HL-60 (cell line): ENCODE measurements around the gene PDSS2.

Experiments
- DNase-seq, 2 experiments: peaks; one replicate each; pipeline ENCODE4 v3.0.0-alpha.2; 2010 to 2020; ENCODE audit warnings: low read depth in 1 of 2, low spot score in 1 of 2
- H3K27ac ChIP-seq: fragments of 250-450 bp; sonication (Bioruptor Pico); replicated peaks from 2 replicates; pipeline ENCODE4 v1.5.1; 2020; ENCODE audit warnings: mild to moderate bottlenecking, moderate library complexity
- H3K27me3 ChIP-seq: fragments of 250-450 bp; sonication (Bioruptor Pico); 2 replicates; pipeline ENCODE4 v1.5.1; 2021; ENCODE audit warnings: mild to moderate bottlenecking, moderate library complexity; ENCODE audit not compliant: insufficient read depth, poor library complexity, severe bottlenecking
- H3K4me3 ChIP-seq: replicated peaks from 2 replicates; pipeline ENCODE4 v1.5.1; 2011; ENCODE audit warnings: mild to moderate bottlenecking, control low read depth, low read length; ENCODE audit not compliant: insufficient read depth
- CTCF ChIP-seq: IDR thresholded peaks from one replicate; pipeline ENCODE4 v1.5.1; 2011; ENCODE audit warnings: low read length, control low read depth, inconsistent platforms; ENCODE audit not compliant: insufficient read depth
- GABPA ChIP-seq: IDR thresholded peaks from 2 replicates; pipeline ENCODE4 v1.6.1; 2012; ENCODE audit warnings: low read depth
- POLR2AphosphoS5 ChIP-seq: IDR thresholded peaks from 2 replicates; pipeline ENCODE4 v1.6.1; 2012; ENCODE audit warnings: low read depth
- REST ChIP-seq: IDR thresholded peaks from 2 replicates; pipeline ENCODE4 v1.6.1; 2012; ENCODE audit warnings: low read depth; ENCODE audit not compliant: insufficient replicate concordance
- SPI1 ChIP-seq: IDR thresholded peaks from 2 replicates; pipeline ENCODE4 v1.6.1; 2012; ENCODE audit warnings: low read depth, mild to moderate bottlenecking, borderline replicate concordance

Gene PDSS2

GRCh38 chr6:107440936-107441335 lies 18.4 kb downstream of the PDSS2 start:
- no peak for DNase-seq
- no peak overlapping the region for H3K4me3 ChIP-seq
- no peaks in the 10 kb centered on the region for H3K27me3 ChIP-seq
- H3K27ac ChIP-seq, result no peak overlapping the region
- TF ChIP-seq POLR2AphosphoS5, result no peak
- TF ChIP-seq REST, result no peak
- TF ChIP-seq SPI1, result no peak
- TF ChIP-seq CTCF, result no peak
- TF ChIP-seq GABPA, result no peak

GRCh38 chr6:107439406-107439805 lies 20.0 kb downstream of the PDSS2 start:
- no peak for DNase-seq
- Histone ChIP-seq H3K27me3 (no peaks in the 10 kb centered on the region), H3K4me3 (no peak overlapping the region), H3K27ac (no peak overlapping the region)
- TF ChIP-seq POLR2AphosphoS5, result no peak
- no peak for TF ChIP-seq CTCF

GRCh38 chr6:107437691-107438090 lies 21.7 kb downstream of the PDSS2 start:
- no peak overlapping the region for H3K27ac ChIP-seq
- H3K27me3 ChIP-seq, result no peaks in the 10 kb centered on the region
- TF ChIP-seq SPI1 (no peak), GABPA (no peak), POLR2AphosphoS5 (no peak), REST (no peak), CTCF (no peak)
- no peak for DNase-seq
- no peak overlapping the region for H3K4me3 ChIP-seq

GRCh38 chr6:107436881-107437280 lies 22.5 kb downstream of the PDSS2 start:
- H3K27me3 ChIP-seq, result no peaks in the 10 kb centered on the region
- H3K4me3 ChIP-seq, result no peak overlapping the region
- no peak for DNase-seq
- TF ChIP-seq CTCF, result no peak
- no peak for TF ChIP-seq POLR2AphosphoS5
- no peak for TF ChIP-seq GABPA
- no peak for TF ChIP-seq SPI1
- no peak for TF ChIP-seq REST
- H3K27ac ChIP-seq, result no peak overlapping the region
